Stimulated activated CD8-positive, alpha-beta memory T cell treated with anti-CD3 and anti-CD28 coated beads, Interleukin-7, amount 100 ng/mL, for 1 hour (primary cell): ENCODE results near the gene KIAA1217.

Experiments used
- DNase-seq, 2 donors: peaks; one replicate each; pipeline ENCODE4 v3.0.0-alpha.2; 2020; ENCODE audit warnings: low read depth in 2 of 2

The KIAA1217 gene

DNA sequence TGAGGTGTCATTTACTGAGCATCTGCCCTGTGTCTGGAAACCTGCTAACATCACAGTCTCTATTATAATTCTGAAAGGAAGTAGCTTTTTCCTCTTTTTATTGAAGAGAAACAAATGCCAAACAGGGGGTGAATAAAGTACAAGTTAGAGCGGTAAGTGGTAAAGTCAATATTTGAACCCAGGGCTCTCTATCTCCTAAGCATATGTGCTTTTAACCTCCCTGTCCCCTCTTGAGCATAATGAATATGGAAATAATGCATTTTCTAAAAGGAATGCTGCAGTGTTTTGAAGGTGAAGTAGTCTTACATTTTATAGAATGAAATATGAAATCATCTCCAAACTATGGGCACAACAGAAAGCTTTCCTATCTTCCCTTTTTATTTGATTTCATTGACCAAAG, 196.7 kb downstream of the KIAA1217 start:
- DNase-seq, result no peak

GRCh38 chr10:24406809-24407483, 198.0 kb downstream of the KIAA1217 start:
- DNase-seq, result no peak

- no peak for DNase-seq
Observed at GRCh38 chr10:24407928-24408327, 199.0 kb downstream of the KIAA1217 start.

GRCh38 chr10:24408365-24408764, 199.4 kb downstream of the KIAA1217 start:
- DNase-seq, result no peak

DNA sequence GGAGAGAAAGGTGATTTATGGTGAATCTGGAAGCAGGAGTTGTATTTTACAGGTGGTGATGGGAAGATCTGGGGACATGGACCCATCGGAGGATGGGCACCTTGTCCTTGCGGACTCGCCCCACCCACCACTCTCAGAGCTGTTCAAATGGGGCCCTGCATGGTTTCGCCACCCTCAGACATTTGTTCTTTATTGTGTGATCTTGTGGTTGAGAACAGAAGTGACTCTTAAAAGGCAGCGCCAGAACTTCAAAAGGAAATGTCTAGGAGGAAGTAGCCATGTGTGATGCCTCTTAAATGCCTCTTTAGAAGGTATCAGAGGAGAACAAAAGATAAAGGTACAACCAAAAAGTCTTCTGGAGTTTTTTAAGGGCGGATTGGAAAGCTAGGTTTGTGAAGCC, 205.7 kb downstream of the KIAA1217 start:
- no peak for DNase-seq

GRCh38 chr10:24415455-24416125, 206.7 kb downstream of the KIAA1217 start:
- no peak for DNase-seq

DNA sequence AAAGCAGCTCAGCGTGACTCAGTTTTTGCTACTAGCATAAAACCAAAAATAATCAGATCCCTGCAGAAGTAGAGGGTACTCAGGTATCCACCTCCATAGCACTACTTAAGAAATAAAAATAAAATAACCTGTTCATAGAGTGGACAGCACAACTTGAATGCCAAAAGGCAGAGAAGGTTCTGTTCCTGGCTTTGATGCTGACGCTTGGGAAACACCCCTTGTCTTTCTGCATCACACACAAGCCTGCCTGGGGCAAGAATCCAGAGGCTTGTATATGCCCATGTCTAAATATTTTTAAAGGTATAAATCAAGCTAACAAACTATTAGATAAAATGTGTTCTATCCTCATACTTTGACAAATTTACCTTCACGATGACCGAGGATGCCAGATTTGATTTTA, 207.3 kb downstream of the KIAA1217 start:
- DNase-seq, result no peak

DNA sequence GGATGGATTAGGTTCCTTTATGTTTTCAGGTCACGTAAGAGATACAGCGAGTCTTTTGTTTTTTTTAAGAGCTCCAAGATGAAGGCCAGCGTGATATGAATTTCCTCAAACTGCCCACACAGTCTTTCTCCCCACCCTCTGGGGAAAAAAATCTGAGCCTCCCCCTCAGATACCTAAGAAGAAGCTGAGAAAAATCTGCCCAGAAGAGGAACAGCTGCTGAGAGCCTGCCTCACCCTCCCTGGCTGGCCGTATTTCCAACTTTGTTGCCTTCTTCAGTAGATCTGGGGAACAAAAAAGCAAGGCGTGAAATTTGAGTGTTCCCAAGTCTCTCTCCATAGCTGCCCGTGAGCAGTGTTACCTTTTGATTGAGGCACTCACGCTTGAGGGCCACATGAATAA, 208.1 kb downstream of the KIAA1217 start:
- DNase-seq, result no peak

DNA sequence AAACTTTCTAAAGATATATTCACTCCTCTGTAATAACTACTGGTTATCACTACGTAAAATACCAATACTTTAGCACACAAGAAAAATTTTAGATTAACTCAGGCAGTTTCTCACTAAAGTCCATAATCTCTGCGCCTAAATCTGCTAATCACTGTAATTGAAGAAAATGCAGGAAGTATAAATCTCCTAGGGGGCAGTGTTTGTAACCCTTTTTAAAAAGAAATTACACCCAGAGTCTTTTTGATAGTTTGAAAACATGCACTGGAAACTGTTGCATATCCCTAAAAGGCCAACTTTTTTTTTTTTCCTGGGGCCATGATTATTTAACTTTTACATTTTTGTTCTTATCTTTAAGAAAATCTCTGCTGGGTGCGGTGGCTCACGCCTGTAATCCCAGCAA, 209.6 kb downstream of the KIAA1217 start:
- no peak for DNase-seq

DNA sequence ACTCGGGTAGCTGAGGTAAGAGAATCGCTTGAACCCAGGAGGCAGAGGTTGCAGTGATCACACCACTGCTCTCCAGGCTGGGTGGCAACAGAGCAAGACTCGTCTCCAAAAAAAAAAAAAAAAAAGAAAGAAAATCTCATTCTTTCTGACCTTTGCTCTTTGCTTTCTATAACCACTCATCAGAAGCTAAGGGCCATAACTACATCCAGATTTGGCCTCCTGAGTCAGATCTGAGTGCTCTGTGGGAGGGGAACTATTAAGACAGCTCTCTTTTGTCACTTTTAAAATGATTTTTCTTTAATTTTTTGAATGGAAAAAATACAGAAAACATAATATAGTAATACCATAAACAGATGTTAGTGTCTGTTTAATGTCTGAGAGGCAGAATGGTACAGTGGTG, 210.1 kb downstream of the KIAA1217 start:
- no peak for DNase-seq

GRCh38 chr10:24425151-24425550, 216.2 kb downstream of the KIAA1217 start:
- DNase-seq, result no peak

- DNase-seq, result no peak
Observed at GRCh38 chr10:24427678-24428409, 218.9 kb downstream of the KIAA1217 start.

DNA sequence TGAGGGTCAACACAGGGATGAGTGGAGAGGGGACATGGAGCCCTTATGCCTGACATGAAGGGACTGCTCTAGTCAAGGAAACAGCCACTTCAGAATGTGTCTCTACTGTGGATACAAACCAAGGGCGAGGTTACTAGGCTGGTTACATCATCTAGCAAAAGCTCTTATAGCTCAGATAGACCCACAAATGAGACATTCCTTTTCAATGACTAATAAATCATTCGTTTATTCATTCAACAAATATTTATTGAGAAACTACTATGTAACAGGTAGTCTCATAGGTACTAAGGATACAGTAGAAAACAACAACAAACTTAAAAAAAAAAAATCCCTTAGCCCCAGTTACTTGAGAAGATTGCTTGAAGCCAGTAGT, 219.5 kb downstream of the KIAA1217 start:
- no peak for DNase-seq

DNA sequence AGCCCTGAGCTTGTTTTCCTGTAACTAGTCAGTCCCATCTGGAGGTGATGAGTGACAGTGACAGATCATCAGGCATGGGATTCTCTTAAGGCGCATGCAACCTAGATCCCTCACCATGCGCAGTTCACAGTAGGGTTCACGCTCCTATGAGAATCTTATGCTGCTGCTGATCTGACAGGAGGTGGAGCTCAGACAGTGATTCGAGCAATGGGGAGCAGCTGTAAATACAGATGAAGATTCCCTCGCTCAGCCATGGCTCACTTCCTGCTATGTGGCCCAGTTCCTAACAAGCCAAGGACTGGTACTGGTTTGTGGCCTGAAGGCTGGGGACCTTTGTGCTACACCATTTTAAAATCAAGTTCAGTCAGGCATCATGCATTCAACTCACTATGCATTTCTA, 221.7 kb downstream of the KIAA1217 start:
- DNase-seq, result no peak

DNA sequence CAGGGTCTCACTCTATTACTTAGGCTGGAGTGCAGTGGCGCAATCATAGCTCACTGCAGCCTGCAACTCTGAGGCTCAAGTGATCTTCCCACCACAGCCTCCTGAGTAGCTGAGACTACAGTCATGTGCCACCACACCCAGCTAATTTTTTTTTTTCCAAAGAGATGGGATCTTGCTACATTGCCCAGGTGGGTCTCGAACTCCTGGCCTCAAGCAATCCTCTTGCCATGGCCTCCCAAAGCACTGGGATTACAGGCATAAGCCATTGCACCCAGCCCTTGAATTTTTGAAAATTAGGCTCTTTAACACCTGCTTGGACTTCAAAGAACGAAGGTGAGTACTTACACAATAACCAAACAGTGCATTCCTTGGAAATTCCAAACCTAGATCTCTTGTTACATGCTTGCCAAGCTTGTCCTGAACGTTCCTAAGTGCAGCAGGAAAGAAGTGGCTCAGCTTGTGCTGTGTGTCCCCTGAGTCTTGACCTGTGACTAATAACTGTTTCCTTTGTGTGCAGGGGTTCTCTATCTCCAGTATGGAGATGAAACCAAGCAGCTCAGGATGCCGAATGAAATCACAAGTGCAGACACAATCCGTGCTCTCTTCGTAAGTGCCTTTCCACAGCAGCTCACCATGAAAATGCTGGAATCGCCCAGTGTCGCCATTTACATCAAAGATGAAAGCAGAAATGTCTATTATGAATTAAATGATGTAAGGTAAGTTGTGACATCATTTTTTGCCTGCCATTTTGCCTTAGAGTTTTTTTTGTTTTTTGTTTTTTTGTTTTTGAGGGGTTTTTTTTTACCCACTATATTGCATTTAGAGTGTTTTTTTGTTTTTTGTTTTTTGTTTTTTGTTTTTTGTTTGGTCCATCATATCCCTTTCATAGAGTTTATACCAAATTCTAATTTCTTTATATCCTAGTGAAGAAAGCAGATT, 223.8 kb downstream of the KIAA1217 start:
- no peak for DNase-seq

GRCh38 chr10:24433705-24434104, 224.8 kb downstream of the KIAA1217 start:
- DNase-seq, result no peak

DNA sequence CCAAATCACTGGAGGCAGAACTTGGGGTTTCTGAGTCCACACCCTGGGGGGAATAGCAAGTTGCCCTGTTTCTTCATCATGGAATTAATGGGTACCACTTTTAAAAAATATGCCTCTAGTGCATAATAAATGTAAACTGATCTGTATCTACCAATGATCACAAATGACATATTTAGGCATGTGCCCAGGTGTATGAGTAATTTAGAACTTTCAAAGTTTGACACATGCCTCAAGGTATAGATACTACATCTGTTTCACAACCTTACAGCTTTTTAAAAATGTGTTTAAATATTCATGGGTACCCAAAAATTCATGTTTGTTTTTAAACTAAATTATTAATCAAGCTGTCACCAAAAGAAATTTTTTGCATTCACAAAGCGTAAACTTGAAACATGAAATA, 226.0 kb downstream of the KIAA1217 start:
- no peak for DNase-seq

GRCh38 chr10:24435374-24435773, 226.4 kb downstream of the KIAA1217 start:
- DNase-seq, result no peak

DNA sequence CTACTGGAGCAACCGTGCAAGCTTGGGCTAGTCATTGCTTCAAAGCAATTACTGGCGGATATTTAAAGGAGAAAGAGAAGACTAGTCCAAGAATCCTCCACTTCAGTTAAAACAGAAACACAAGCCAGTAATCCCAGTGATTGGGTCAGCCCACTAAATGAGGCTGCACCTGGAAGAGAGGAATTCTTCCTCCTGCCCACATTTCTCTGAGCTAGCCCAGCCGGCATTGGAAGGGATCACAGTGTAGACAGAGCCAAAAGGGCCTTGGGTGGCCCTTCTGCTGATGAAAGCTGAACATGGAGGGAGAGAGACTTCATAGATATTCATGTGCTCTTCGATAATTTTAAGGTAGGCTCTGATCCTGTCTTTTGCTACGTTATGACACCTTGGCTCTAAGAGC, 228.4 kb downstream of the KIAA1217 start:
- no peak for DNase-seq

DNA sequence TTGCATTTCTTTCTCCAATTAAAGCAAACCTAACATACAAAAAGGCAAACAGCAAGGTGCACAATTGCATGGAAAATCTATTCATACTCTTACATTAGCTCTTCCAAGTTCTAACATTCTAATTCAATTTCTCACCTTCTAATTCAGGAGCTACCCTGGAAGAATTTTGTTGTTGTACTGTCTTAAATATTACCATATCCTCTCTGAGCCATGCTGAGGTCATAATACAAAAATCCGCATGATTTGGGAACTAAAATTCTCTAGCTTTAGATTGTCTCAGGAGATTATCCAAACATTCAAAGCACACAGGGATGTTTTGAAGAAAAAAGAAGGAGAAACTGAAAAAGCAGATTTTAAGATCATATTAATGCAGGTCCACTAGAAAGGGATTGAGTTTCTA, 229.9 kb downstream of the KIAA1217 start:
- DNase-seq, result no peak

GRCh38 chr10:24439935-24440334, 231.0 kb downstream of the KIAA1217 start:
- no peak for DNase-seq
